Stimulated activated memory B cell treated with anti-CD40 and anti-IgM and Interleukin-4, amounts not matched to agents 10 μg/mL and 1 μg/mL and 100 μg/mL, for 72 hours (primary cell): ENCODE results near the gene ARHGAP15.
A peak's percentile ranks its signal among the peaks of the same experiment; 100 is the strongest.

ENCODE experiments used
- ATAC-seq: fragments of 150-1000 bp; cut with Tn5 transposase; 2 replicates; pipeline ENCODE4 v1.10.0; 2021
- H3K27ac Mint-ChIP-seq: one replicate; pipeline ENCODE4 v1.8.0; 2022; ENCODE audit warnings: mild to moderate bottlenecking, mixed read lengths
- H3K27me3 Mint-ChIP-seq: one replicate; pipeline ENCODE4 v1.8.0; 2022; ENCODE audit warnings: mixed read lengths
- H3K36me3 Mint-ChIP-seq: one replicate; pipeline ENCODE4 v1.8.0; 2022; ENCODE audit warnings: mixed read lengths
- H3K4me1 Mint-ChIP-seq: one replicate; pipeline ENCODE4 v1.8.0; 2022; ENCODE audit warnings: mixed read lengths
- H3K4me3 Mint-ChIP-seq: one replicate; pipeline ENCODE4 v1.8.0; 2022; ENCODE audit warnings: mild to moderate bottlenecking, moderate library complexity, mixed read lengths
- H3K9me3 Mint-ChIP-seq: one replicate; pipeline ENCODE4 v1.8.0; 2022; ENCODE audit warnings: mixed read lengths

Gene ARHGAP15

DNA sequence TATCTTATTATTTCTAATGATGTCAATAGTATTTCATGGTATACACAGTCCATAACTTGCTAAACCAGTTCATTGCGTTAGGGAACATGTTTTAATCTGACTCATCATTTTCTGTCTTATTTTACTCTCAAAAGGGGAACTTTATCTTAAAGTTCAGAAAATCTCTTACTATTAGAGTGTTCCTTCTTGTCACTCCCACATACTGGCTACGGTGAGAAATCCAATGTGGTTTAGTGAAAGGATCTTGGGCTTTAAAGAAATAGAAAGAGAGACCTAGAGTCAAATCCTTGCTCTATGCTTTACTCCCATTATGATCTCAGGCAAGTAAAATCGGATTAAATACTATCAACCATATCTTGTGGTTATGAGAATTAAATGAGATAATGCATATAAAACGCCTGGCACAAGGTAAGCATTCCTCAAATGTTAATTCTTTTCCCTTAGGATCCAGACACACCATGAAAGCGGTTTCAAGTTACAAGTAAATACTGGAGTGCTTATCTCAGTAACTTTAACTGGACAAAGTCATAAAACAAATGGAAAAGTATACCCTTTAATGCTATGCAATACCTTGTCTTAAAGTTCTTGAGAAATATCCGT lies 576.0 kb downstream of the ARHGAP15 start:
- Mint-ChIP-seq H3K4me1 (peaks cover 10% of the 10 kb centered on the region), H3K9me3 (peaks cover 6% of the 10 kb centered on the region), H3K4me3 (no peak overlapping the region), H3K27ac (no peak overlapping the region), H3K27me3 (no peaks in the 10 kb centered on the region), H3K36me3 (peaks cover 80% of the 10 kb centered on the region)
- ATAC-seq = no peak

DNA sequence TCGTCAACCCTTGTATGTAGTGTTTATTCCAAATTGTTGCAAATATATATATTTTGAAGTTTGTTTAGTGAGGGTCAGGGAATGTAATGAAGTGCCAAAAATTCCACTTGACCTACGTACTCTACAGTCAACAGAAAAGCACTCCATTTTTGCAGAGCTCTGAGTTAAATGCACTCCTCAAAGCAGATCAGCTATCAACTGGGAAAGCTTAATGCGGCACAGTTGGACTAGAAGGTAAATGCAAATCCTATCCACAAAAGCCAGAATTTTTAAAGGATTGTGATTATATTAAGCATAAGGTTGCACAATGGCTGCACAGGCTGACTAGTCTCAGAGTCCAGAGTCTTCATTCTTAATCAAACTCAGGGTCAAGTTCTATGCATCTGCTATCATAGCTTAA lies 577.1 kb downstream of the ARHGAP15 start:
- peaks cover 87% of the 10 kb centered on the region for H3K36me3 Mint-ChIP-seq
- no peak overlapping the region for H3K27ac Mint-ChIP-seq

DNA sequence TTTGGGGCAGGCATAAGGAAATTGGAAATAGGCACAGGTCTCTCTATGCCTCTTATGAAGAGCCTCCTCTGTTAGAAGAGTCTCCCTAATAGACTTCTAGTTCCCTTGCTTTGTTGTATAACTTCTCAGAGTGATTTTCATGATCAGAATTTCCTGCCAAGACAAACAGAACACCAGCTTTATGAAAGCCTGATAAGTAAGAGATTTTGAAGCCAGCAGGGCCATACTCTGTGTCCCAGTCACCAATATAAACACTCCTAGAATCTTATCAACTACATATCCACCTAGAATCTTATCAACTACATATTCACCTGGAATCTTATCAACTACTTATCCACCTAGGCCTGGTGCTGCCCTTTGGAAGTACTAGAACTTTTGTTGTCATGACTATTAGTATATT lies 579.5 kb downstream of the ARHGAP15 start:
- Mint-ChIP-seq H3K4me1 (peaks cover 5% of the 10 kb centered on the region), H3K27ac (no peak overlapping the region), H3K9me3 (peaks cover 14% of the 10 kb centered on the region), H3K4me3 (no peak overlapping the region), H3K27me3 (no peaks in the 10 kb centered on the region), H3K36me3 (peaks cover 92% of the 10 kb centered on the region)
- no peak for ATAC-seq

More for the DNA sequence above, 577.1 kb downstream of the ARHGAP15 start:
- ATAC-seq = no peak
- Mint-ChIP-seq H3K4me1 (peaks cover 5% of the 10 kb centered on the region), H3K4me3 (no peak overlapping the region), H3K9me3 (peaks cover 9% of the 10 kb centered on the region), H3K27me3 (no peaks in the 10 kb centered on the region)

DNA sequence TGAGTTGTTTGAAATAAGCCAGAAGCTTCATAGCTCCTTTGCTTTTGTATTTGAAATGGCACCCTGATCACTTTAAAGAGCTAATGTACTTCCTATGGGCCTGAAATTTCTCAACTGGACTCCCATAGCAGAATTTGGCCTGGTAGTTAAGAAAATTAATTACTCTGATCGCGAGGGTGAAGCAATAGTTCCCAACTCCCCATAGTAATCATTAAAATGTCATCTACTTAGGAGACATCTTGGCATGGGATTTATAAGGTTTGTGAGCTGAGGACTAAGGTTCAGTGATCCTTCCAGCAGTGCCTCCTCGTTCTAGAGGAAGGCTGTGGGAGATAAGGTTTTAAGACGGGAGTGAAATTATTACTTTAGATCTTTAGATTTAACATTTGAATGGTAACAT lies 581.0 kb downstream of the ARHGAP15 start:
- H3K27ac Mint-ChIP-seq = no peak overlapping the region
- no peaks in the 10 kb centered on the region for H3K4me1 Mint-ChIP-seq
- H3K9me3 Mint-ChIP-seq = peaks cover 14% of the 10 kb centered on the region
- H3K36me3 Mint-ChIP-seq = peaks cover 89% of the 10 kb centered on the region
- H3K4me3 Mint-ChIP-seq = no peak overlapping the region
- H3K27me3 Mint-ChIP-seq = no peaks in the 10 kb centered on the region
- ATAC-seq = no peak

DNA sequence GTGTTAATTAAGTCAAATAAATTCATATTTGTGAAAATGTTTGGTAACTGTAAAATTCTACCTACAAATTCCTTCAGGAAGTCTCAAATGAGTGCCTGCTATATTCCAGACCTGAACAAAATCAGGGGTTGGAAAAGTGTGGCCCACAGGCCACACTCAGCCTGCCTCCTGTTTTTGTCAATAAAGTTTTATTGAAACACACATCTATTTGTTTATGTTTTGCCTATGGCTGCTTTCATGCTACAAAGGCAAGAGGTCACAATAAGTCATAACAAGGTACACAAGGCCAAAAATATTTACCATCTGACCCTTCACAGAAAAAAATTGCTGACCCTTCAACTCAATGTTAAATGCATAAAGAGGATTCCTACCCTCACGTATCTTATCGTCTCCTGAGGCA lies 581.7 kb downstream of the ARHGAP15 start:
- Mint-ChIP-seq H3K27me3 (no peaks in the 10 kb centered on the region), H3K36me3 (peaks cover 88% of the 10 kb centered on the region), H3K4me1 (no peaks in the 10 kb centered on the region), H3K4me3 (no peak overlapping the region), H3K27ac (no peak overlapping the region), H3K9me3 (peaks cover 14% of the 10 kb centered on the region)
- no peak for ATAC-seq

DNA sequence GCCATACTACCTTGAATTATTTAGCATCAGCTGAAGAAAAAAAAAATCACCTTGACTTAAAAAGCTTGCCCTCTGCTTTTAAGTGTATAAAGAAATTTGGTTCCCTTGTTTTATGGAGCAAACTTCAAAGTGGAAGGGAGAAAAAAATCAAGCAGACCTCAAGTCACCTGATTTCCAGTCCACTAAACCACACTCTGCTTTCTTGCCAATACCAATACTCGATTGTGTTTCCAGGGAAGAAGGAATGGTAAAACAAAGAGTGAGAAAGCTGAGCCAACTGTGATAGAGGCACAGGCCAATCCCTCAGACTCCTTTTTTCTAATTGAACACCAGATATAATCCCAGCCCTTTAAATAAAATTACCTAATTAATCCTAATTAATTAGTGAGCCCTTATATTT lies 587.3 kb downstream of the ARHGAP15 start:
- H3K36me3 Mint-ChIP-seq = peaks cover 75% of the 10 kb centered on the region
- ATAC-seq = no peak
- peaks cover 4% of the 10 kb centered on the region for H3K9me3 Mint-ChIP-seq
- no peaks in the 10 kb centered on the region for H3K4me1 Mint-ChIP-seq
- H3K4me3 Mint-ChIP-seq = no peak overlapping the region
- no peaks in the 10 kb centered on the region for H3K27me3 Mint-ChIP-seq
- no peak overlapping the region for H3K27ac Mint-ChIP-seq

DNA sequence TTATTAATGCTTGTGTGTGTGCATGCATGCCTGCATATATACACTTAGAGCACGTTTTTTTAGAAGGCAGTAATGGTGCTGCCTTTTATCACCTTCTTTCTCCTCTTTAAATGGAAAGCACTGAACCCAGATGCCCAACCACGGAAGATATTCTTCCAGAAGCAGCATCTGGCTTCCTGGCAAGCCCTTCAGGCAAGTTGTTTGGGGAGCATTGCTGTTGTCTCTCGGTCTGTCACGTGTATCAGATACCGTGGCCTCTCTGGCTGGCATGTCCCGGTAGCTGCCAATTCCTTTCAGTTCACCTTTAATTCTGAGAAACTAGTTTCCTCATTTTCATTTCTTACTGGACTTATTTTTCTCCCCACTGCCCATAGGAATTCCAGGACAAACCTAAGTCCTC lies 587.8 kb downstream of the ARHGAP15 start:
- no peak for ATAC-seq
- H3K4me1 Mint-ChIP-seq = no peaks in the 10 kb centered on the region
- peaks cover under 1% of the 10 kb centered on the region for H3K9me3 Mint-ChIP-seq
- H3K27ac Mint-ChIP-seq = no peak overlapping the region
- H3K4me3 Mint-ChIP-seq = no peak overlapping the region
- peaks cover 70% of the 10 kb centered on the region for H3K36me3 Mint-ChIP-seq
- no peaks in the 10 kb centered on the region for H3K27me3 Mint-ChIP-seq

DNA sequence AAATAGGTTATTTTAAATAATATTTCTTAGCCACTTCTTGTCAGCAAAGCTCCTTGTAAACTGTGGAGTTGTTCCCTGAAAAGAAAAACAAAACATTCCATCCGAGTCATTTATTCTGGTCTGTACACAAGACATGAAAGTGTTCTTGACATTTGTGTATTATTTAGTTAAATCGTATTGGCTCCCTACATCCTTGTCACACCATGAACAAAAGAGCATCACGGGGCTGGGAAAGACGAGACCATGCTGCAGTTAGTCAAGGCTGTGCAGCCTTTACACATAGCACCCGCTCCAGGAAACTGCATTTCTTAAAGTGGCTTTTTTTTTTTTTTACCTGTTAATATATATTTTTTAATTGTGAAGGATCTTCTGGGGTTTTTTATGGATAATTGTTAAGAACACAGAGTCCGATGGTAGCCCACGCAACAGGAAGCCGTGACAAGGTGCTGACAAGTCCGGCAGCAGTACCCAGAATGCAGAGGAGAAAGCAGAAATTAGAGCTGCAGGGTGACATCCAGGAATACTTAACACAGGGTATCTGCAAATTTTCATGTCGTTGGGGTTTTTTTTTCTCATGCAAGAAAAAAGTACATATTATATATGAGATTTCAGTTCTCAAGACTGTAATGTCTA lies 588.4 kb downstream of the ARHGAP15 start:
- no peaks in the 10 kb centered on the region for H3K9me3 Mint-ChIP-seq
- no peak overlapping the region for H3K4me3 Mint-ChIP-seq
- H3K36me3 Mint-ChIP-seq = peaks cover 69% of the 10 kb centered on the region
- H3K4me1 Mint-ChIP-seq = no peaks in the 10 kb centered on the region
- no peaks in the 10 kb centered on the region for H3K27me3 Mint-ChIP-seq
- no peak overlapping the region for H3K27ac Mint-ChIP-seq
- ATAC-seq = no peak

DNA sequence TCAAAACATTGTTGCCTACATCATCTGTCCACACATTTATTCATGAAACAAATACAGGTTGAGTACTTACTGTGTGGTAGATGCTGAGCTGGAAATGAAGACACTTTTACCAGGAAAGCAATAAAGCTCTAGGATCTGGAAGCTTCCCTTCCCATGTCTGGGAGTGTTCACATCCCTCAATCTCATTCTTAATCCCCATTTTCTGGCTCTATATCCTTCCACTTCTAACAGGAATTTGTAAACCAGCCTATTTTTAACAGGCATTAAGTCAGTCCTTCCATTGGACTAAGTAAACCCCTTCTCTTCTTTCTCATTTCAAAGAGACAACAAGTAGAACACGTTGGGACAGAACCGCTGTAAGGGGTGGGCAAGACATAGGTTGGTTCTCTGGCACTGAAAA lies 589.5 kb downstream of the ARHGAP15 start:
- no peaks in the 10 kb centered on the region for H3K9me3 Mint-ChIP-seq
- H3K4me3 Mint-ChIP-seq = no peak overlapping the region
- no peak overlapping the region for H3K27ac Mint-ChIP-seq
- H3K27me3 Mint-ChIP-seq = no peaks in the 10 kb centered on the region
- no peaks in the 10 kb centered on the region for H3K4me1 Mint-ChIP-seq
- no peak for ATAC-seq
- H3K36me3 Mint-ChIP-seq = peaks cover 60% of the 10 kb centered on the region

DNA sequence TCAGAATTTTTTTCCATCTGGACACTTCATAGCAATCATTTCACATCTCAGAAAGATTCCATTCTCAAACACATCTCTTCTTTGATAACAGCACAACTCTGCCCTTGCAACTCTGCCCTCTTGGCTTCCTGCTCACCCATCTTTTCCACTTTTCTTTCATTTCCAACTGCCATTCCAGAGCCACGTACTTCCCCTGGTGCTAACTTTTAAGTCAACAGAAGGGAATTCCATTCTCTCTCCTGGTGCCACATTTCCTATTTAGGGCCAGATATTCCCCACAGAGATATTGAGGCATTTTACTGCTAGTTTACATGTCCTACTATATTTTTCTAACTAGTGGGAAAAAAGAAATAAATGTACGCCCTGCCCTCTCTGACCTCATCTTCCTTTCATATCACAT lies 590.2 kb downstream of the ARHGAP15 start:
- H3K4me1 Mint-ChIP-seq = no peaks in the 10 kb centered on the region
- H3K27ac Mint-ChIP-seq = no peak overlapping the region
- no peaks in the 10 kb centered on the region for H3K9me3 Mint-ChIP-seq
- H3K36me3 Mint-ChIP-seq = peaks cover 58% of the 10 kb centered on the region
- H3K27me3 Mint-ChIP-seq = no peaks in the 10 kb centered on the region
- no peak for ATAC-seq
- no peak overlapping the region for H3K4me3 Mint-ChIP-seq

DNA sequence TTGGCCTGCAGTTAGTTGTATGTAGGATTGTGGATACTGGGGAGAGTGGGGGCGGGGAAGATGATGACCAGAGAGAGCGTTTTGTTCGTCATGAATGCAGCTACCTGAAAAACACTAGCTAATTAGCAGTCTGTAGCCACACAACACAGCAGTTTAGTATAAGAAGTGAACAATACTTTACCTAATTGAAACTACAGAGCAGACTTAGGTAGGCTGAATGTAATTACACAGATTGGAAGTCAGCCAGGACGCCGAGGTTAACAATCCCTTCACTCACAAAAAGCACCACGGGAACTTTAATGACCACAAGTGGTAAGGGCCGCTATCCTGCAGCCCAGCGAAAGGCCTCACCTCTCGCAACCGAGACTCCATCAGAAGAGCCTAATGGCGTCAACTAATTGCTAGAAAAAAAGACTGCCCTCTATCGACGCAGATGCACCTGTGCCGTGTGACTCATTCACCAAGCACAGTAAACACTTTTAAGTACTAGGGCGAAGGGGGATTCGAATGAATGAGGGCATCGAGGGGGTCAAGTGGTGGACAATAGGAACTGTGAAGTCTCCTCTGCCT lies 591.0 kb downstream of the ARHGAP15 start:
- Mint-ChIP-seq H3K4me1 (no peaks in the 10 kb centered on the region), H3K36me3 (peaks cover 56% of the 10 kb centered on the region), H3K9me3 (no peaks in the 10 kb centered on the region), H3K27ac (no peak overlapping the region), H3K27me3 (no peaks in the 10 kb centered on the region), H3K4me3 (no peak overlapping the region)
- ATAC-seq = no peak

DNA sequence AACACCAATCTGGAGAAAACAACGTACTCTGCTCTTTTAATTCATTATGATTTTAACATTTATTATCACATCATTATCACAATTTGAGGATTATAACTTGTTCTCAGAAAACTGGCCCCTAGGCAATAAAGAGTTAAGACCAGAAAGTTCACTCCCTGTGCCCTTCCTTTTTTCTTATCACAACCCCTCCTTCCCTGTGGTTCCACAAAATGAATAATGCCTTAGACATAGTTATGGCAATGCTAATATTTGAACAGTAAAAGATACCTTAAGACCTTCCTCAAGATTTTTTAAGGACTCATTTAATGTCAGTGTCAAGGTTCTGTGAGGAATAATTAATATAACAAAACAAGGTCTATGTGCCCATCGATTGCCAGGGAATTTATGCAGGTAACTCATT lies 596.2 kb downstream of the ARHGAP15 start:
- H3K27me3 Mint-ChIP-seq = no peaks in the 10 kb centered on the region
- H3K4me3 Mint-ChIP-seq = no peak overlapping the region
- no peak for ATAC-seq
- H3K9me3 Mint-ChIP-seq = no peaks in the 10 kb centered on the region
- H3K27ac Mint-ChIP-seq = no peak overlapping the region
- H3K4me1 Mint-ChIP-seq = peaks cover 24% of the 10 kb centered on the region
- peaks cover 29% of the 10 kb centered on the region for H3K36me3 Mint-ChIP-seq

DNA sequence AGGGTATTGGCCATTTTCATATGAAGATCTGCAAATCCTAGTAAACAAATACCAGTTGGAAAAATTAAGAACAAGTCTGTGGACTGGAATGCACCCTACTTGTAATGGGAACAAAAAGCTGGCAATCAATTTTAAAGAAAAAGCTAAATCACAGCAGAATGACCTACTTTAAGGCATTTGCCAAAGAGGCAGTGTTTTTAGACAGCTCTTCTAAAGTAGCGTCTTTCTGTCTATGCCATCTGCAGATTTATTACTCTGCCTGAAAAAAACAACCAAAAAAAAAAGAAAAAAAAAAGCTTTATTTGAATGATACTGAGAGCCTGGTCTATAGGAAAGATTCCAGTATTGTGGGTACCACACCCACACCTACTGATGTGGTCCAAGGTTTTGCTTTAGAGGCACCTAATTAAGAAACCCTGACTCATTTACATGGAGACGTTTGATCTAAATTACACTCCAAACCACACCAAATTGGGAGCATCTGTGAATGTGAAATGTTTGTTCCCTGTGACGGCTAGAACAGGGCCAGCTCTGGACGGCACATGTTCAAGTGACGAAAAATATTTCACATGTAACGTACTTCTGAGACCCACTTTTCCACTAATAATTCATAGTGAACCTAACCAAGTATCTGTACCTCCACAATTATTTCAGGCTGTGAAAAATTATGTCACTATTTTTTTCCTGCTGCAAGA lies 597.1 kb downstream of the ARHGAP15 start:
- peaks cover 29% of the 10 kb centered on the region for H3K4me1 Mint-ChIP-seq
- H3K9me3 Mint-ChIP-seq = no peaks in the 10 kb centered on the region
- H3K4me3 Mint-ChIP-seq = no peak overlapping the region
- peaks cover 29% of the 10 kb centered on the region for H3K36me3 Mint-ChIP-seq
- ATAC-seq = no peak
- no peaks in the 10 kb centered on the region for H3K27me3 Mint-ChIP-seq
- no peak overlapping the region for H3K27ac Mint-ChIP-seq

DNA sequence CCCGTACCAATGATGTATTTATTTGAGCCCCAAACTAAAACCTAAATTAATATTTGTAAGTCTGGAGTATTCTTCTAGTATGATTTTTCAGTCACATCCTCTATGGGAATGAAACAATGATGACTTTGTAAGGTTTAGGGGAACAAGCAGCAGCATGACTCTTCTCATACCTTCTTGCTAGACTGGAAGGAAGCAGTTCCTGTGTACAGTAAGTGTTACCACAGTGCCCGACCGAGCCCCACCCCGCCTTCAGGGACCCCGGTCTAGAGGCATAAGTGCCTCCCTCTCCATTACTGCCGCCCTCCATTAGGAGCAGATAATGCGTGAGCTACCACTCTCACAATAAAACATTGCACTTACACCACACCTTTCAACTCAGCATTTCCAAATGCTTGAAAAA lies 599.3 kb downstream of the ARHGAP15 start:
- Mint-ChIP-seq H3K36me3 (peaks cover 29% of the 10 kb centered on the region), H3K27ac (peak overlapping the region; percentile 63), H3K27me3 (no peaks in the 10 kb centered on the region), H3K9me3 (no peaks in the 10 kb centered on the region), H3K4me1 (peaks cover 34% of the 10 kb centered on the region), H3K4me3 (no peak overlapping the region)
- ATAC-seq = no peak

DNA sequence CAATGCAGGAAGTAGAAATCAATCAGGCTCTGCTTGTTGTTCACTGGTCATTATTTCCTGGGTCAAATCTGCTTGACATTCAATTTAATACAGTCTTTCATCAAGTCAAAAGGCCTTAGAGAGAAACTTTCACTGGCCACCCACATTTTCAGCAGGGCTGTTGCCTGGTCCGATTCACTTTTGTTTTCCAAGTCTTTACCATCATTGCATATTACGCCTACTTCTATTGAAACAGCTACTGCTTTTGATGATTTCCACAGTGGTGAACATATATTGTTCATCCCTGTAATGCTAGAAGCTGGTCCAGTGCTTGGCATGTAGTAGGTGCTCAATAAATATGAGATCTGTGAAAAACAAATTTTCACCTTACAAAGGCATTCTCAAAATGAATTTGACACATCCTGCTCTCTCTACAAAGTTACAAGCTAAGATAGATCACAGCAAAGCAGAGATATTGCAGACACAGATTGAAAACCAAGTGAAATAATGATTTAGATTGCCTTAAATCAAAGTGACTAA lies 600.1 kb downstream of the ARHGAP15 start:
- ATAC-seq = no peak
- peak overlapping the region; percentile 63 for H3K27ac Mint-ChIP-seq
- H3K27me3 Mint-ChIP-seq = no peaks in the 10 kb centered on the region
- peaks cover 34% of the 10 kb centered on the region for H3K4me1 Mint-ChIP-seq
- no peaks in the 10 kb centered on the region for H3K9me3 Mint-ChIP-seq
- peaks cover 32% of the 10 kb centered on the region for H3K36me3 Mint-ChIP-seq
- peak overlapping the region; percentile 5 for H3K4me3 Mint-ChIP-seq
